Naive thymus-derived CD4-positive, alpha-beta T cell (primary cell): ENCODE data around the gene GMIP. TPM values are rescaled to one million over a fixed set of nuclear protein-coding genes. Genes with fewer than 3 reads are reported as not detected.

Experiments
- ATAC-seq: fragments of 150-1000 bp; cut with Tn5 transposase; 2 replicates; pipeline ENCODE4 v1.10.0; 2021; ENCODE audit warnings: mild to moderate bottlenecking, moderate library complexity
- CTCF ChIA-PET: fragments of 350-600 bp; sonication (Branson Sonifier 250); formaldehyde crosslinking; loops from one replicate; lab custom pipeline; 2021; ENCODE audit warnings: antibody characterized with exemption; lab: Charles Lee
- POLR2A ChIA-PET: fragments of 350-600 bp; sonication (Branson Sonifier 250); formaldehyde crosslinking; loops from one replicate; lab custom pipeline; 2021; ENCODE audit warnings: antibody characterized with exemption, inconsistent platforms; lab: Charles Lee
- DNase-seq, 9 donors: peaks; one replicate each; pipeline versions ENCODE4 v3.0.0 to v3.0.0-alpha.2; 2020 to 2022; ENCODE audit warnings: mixed read lengths in 1 of 9
- H3K27ac ChIP-seq: one replicate; pipeline ENCODE4 v1.7.0; 2013; ENCODE audit warnings: mild to moderate bottlenecking, low read depth, low read length, moderate library complexity
- H3K27me3 ChIP-seq, 2 donors: one replicate each; pipeline ENCODE4 v1.7.0; 2013; ENCODE audit warnings: low read length in 2 of 2, mild to moderate bottlenecking in 2 of 2, moderate library complexity in 2 of 2; ENCODE audit not compliant: control insufficient read depth in 2 of 2, insufficient read depth in 2 of 2
- H3K36me3 ChIP-seq, 3 experiments: 1 replicate in 2 of 3; 2 replicates in 1 of 3; pipeline ENCODE4 v1.7.0; 2013; ENCODE audit warnings: low read length in 3 of 3, mild to moderate bottlenecking in 3 of 3, moderate library complexity in 1 of 3; ENCODE audit not compliant: insufficient read depth in 3 of 3, control insufficient read depth in 2 of 3
- H3K4me1 ChIP-seq, 2 donors: one replicate each; pipeline ENCODE4 v1.7.0; 2013; ENCODE audit warnings: low read length in 2 of 2, mild to moderate bottlenecking in 2 of 2, moderate library complexity in 1 of 2; ENCODE audit not compliant: control insufficient read depth in 2 of 2, insufficient read depth in 2 of 2
- H3K4me3 ChIP-seq: 2 replicates; pipeline ENCODE4 v1.7.0; 2013; ENCODE audit warnings: mild to moderate bottlenecking, low read length
- H3K9me3 ChIP-seq, 3 experiments: 1 replicate in 2 of 3; 2 replicates in 1 of 3; pipeline ENCODE4 v1.7.0; 2013; ENCODE audit warnings: low read length in 3 of 3; ENCODE audit not compliant: control insufficient read depth in 2 of 3
- H3K27ac Mint-ChIP-seq, 9 donors: one replicate each; pipeline ENCODE4 v1.8.0; 2020 to 2022; ENCODE audit warnings: mixed read lengths in 9 of 9, mild to moderate bottlenecking in 8 of 9, moderate library complexity in 5 of 9, inconsistent platforms in 2 of 9
- H3K27me3 Mint-ChIP-seq, 5 donors: one replicate each; pipeline ENCODE4 v1.8.0; 2021 to 2022; ENCODE audit warnings: mixed read lengths in 5 of 5, mild to moderate bottlenecking in 1 of 5
- H3K36me3 Mint-ChIP-seq, 5 donors: one replicate each; pipeline ENCODE4 v1.8.0; 2020 to 2022; ENCODE audit warnings: mixed read lengths in 5 of 5, mild to moderate bottlenecking in 3 of 5, inconsistent platforms in 1 of 5
- H3K4me1 Mint-ChIP-seq, 7 donors: one replicate each; pipeline ENCODE4 v1.8.0; 2020 to 2022; ENCODE audit warnings: mixed read lengths in 7 of 7, mild to moderate bottlenecking in 3 of 7, inconsistent platforms in 1 of 7
- H3K4me3 Mint-ChIP-seq, 10 donors: one replicate each; pipeline ENCODE4 v1.8.0; 2020 to 2022; ENCODE audit warnings: mild to moderate bottlenecking in 10 of 10, mixed read lengths in 10 of 10, moderate library complexity in 6 of 10, inconsistent platforms in 2 of 10
- H3K9me3 Mint-ChIP-seq, 11 donors: one replicate each; pipeline ENCODE4 v1.8.0; 2020 to 2022; ENCODE audit warnings: mixed read lengths in 11 of 11, mild to moderate bottlenecking in 4 of 11, inconsistent platforms in 1 of 11, moderate library complexity in 1 of 11
- intact Hi-C, 2 donors: fragments of 100-400 bp; cut with micrococcal nuclease; formaldehyde crosslinking; loops; one replicate each; pipeline ENCODE4 v1.15.1; 2023
- polyA plus RNA-seq, 2 donors: library from polyadenylated mRNA; unstranded; fragments of 300-500 nt; fragmentation: Illumina TruSeq; gene quantifications; one replicate each; pipeline ENCODE4 v1.2.3, GENCODE V29; 2021
- total RNA-seq, 6 experiments: library from RNA in 5 of 6; stranded (reverse) in 5 of 6; gene quantifications; 1 replicate in 5 of 6; 2 replicates in 1 of 6; pipeline ENCODE4 v1.2.3 and lab custom pipeline; 2021 to 2026

GMIP gene
- total and polyA plus RNA-seq, 7 experiments from 2014 or later: 32.9 to 141 (median 99.1) TPM

GRCh38 chr19:19597809-19598306 is 45.6 kb downstream of the GMIP start:
- no peaks in the 10 kb centered on the region for H3K27me3 ChIP-seq
- CTCF ChIA-PET: no interaction called here
- no peaks in the 10 kb centered on the region for H3K9me3 ChIP-seq
- H3K4me1 Mint-ChIP-seq: peaks cover 29 to 75% (median 66%) of the 10 kb centered on the region in 7 donors
- intact Hi-C loops: loop anchor here (1.0 to 5.0 kb wide), 13 partner anchors 8 to 179 kb away; partner anchors contain the start of genes ATP13A1 (in 2 of the 2), PBX4 (in 2 of the 2), CILP2 (in 1 of the 2) and GMIP (in 1 of the 2)
- DNase-seq: peak in 8 of 9 donors; percentile 54 to 90 (median 84)
- H3K4me1 ChIP-seq: peaks cover 53 to 54% of the 10 kb centered on the region in 2 donors
- peaks cover 0 to 6% (median 0%) of the 10 kb centered on the region in 11 donors for H3K9me3 Mint-ChIP-seq
- H3K27me3 Mint-ChIP-seq: no peaks in the 10 kb centered on the region
- POLR2A ChIA-PET: interaction anchor here (1.0 to 4.3 kb wide), 20 partner anchors 8 to 71 kb away, joined by 3 to 44 read pairs (median 6); partner anchors contain the start of genes GMIP, LPAR2, PBX4 and ZNF101
- H3K27ac Mint-ChIP-seq: peak overlapping the region; percentile 90 to 99 (median 97)
- H3K36me3 ChIP-seq: peaks cover 0 to 9% (median 0%) of the 10 kb centered on the region in 3 experiments
- peaks cover 0 to 40% (median 10%) of the 10 kb centered on the region in 5 donors for H3K36me3 Mint-ChIP-seq
- peak overlapping the region; percentile 96 for H3K27ac ChIP-seq
- H3K4me3 Mint-ChIP-seq: peak overlapping the region; percentile 61 to 85 (median 74)
- peak; percentile 87 for ATAC-seq
- peak overlapping the region; percentile 52 for H3K4me3 ChIP-seq

DNA sequence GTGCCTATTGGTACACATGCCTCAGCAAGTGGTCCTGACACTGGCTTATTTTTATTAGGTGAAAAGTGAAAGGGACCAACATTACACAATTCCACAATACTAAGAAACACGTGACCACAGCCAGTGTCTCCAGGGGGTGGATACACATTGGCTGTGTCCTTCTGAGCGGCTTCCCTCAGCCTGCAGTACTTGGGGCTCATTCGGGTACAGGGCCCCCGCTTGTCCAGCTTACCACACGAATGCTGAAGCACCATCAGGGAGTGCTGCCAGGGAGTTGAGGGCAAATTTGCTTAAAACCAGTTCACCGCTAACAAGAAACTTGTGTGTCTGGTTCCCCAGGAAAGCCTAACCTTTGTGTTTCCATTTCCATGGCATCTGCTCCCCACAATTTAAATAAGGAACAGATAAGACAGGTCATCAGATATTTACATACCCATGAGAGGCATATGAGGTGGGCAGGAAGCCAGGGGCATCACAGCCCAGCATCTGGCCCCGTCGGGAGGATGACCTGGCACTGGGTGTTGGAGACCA is 48.2 kb downstream of the GMIP start:
- ATAC-seq (no peak), DNase-seq (no peak)
- H3K27ac Mint-ChIP-seq: peak overlapping the region; percentile 56 to 95 (median 81)
- no peaks in the 10 kb centered on the region for H3K9me3 ChIP-seq
- peak overlapping the region in 1 of 10 donors; percentile 3 for H3K4me3 Mint-ChIP-seq
- peaks cover 0 to 42% (median 10%) of the 10 kb centered on the region in 5 donors for H3K36me3 Mint-ChIP-seq
- H3K9me3 Mint-ChIP-seq: no peaks in the 10 kb centered on the region
- ChIA-PET CTCF (interaction anchor here (1.0 kb wide), 1 partner anchor 36 kb away, joined by 3 read pairs; no protein-coding TSS in a partner anchor), POLR2A (interaction anchor here (7.8 kb wide), 1 partner anchor 8 kb away, joined by 49 read pairs; no protein-coding TSS in a partner anchor)
- H3K4me1 Mint-ChIP-seq: peaks cover 24 to 73% (median 59%) of the 10 kb centered on the region in 7 donors
- H3K27me3 ChIP-seq: no peaks in the 10 kb centered on the region
- H3K27me3 Mint-ChIP-seq: no peaks in the 10 kb centered on the region
- no peak overlapping the region for H3K27ac ChIP-seq
- H3K4me3 ChIP-seq: no peak overlapping the region
- intact Hi-C loops: loop anchor here in 1 of 2 donors (5.0 kb wide), 1 partner anchor 43 kb away; no protein-coding TSS in a partner anchor
- H3K36me3 ChIP-seq: peaks cover 0 to 18% (median 0%) of the 10 kb centered on the region in 3 experiments
- H3K4me1 ChIP-seq: peaks cover 40 to 52% of the 10 kb centered on the region in 2 donors

DNA sequence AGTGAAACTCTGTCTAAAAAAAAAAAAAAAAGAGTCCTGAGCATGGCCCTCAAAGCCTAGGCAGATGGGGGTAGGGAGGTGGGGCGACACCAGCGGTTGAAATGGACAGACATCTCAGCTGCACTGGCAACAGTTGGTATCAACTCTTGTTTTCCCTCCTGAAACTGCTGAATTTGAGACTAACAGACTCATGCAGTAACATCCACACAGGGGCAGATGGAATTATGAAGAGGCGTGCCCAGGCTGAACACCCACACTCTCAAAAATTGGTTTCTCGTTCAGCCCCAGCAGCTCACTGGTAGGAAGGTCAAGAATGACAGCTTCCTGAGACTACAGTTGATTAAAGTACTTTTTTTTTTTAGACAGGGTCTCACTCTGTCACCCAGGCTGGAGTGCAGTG is 49.1 kb downstream of the GMIP start:
- Histone ChIP-seq H3K4me1 (peaks cover 36 to 50% of the 10 kb centered on the region in 2 donors), H3K36me3 (peaks cover 0 to 18% (median 0%) of the 10 kb centered on the region in 3 experiments), H3K4me3 (no peak overlapping the region), H3K27me3 (no peaks in the 10 kb centered on the region), H3K27ac (no peak overlapping the region), H3K9me3 (no peaks in the 10 kb centered on the region)
- no peak for DNase-seq
- peaks cover 31 to 78% (median 66%) of the 10 kb centered on the region in 7 donors for H3K4me1 Mint-ChIP-seq
- peak overlapping the region in 3 of 9 donors; percentile 22 to 84 (median 77) for H3K27ac Mint-ChIP-seq
- no peaks in the 10 kb centered on the region for H3K9me3 Mint-ChIP-seq
- ATAC-seq: no peak
- H3K27me3 Mint-ChIP-seq: no peaks in the 10 kb centered on the region
- CTCF ChIA-PET: interaction anchor here (0.6 to 1.0 kb wide), 2 partner anchors 10 to 35 kb away, joined by 3 read pairs; no protein-coding TSS in a partner anchor
- intact Hi-C loops: loop anchor here in 1 of 2 donors (5.0 kb wide), 1 partner anchor 33 kb away; the partner anchor contains the start of gene LPAR2
- H3K36me3 Mint-ChIP-seq: peaks cover 0 to 49% (median 10%) of the 10 kb centered on the region in 5 donors
- POLR2A ChIA-PET: interaction anchor here (0.7 to 7.8 kb wide), 2 partner anchors 9 to 22 kb away, joined by 4 to 49 read pairs; no protein-coding TSS in a partner anchor
- H3K4me3 Mint-ChIP-seq: peak overlapping the region in 1 of 10 donors; percentile 31

DNA sequence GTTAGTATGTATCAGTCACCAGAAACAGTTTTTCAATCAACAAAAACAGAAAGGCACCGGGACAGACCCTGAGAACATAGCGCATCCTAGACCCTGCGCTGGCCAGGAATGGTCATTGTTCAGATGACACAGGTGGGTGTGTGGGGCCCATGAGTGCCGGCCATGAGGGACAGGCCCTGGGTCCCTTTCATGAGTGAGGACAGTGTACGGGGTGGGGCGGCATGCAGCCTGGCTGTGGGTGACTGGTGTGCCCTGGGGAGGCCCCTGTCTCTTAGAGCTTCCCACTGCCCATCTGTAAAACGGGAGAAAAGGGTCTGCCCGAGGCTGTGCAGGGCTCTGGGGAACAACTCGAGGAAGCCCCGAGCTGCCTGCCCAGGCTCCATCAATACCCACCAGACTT is 50.8 kb downstream of the GMIP start:
- peaks cover 0 to 55% (median 10%) of the 10 kb centered on the region in 5 donors for H3K36me3 Mint-ChIP-seq
- H3K9me3 Mint-ChIP-seq: no peaks in the 10 kb centered on the region
- H3K4me1 Mint-ChIP-seq: peaks cover 30 to 79% (median 64%) of the 10 kb centered on the region in 7 donors
- Histone ChIP-seq H3K9me3 (no peaks in the 10 kb centered on the region), H3K27ac (no peak overlapping the region), H3K4me1 (peaks cover 24 to 36% of the 10 kb centered on the region in 2 donors), H3K4me3 (no peak overlapping the region), H3K27me3 (no peaks in the 10 kb centered on the region), H3K36me3 (peaks cover 0 to 18% (median 0%) of the 10 kb centered on the region in 3 experiments)
- no peak for DNase-seq
- no peak for ATAC-seq
- H3K4me3 Mint-ChIP-seq: no peak overlapping the region
- H3K27me3 Mint-ChIP-seq: no peaks in the 10 kb centered on the region
- CTCF ChIA-PET: interaction anchor here (1.3 kb wide), 1 partner anchor 12 kb away, joined by 4 read pairs; no protein-coding TSS in a partner anchor
- peak overlapping the region in 6 of 9 donors; percentile 42 to 89 (median 56) for H3K27ac Mint-ChIP-seq
- POLR2A ChIA-PET: interaction anchor here (0.9 to 7.8 kb wide), 4 partner anchors 10 to 1311 kb away, joined by 3 to 49 read pairs (median 4); partner anchors contain the start of gene JUND
- intact Hi-C loops: loop anchor here in 1 of 2 donors (5.0 kb wide), 1 partner anchor 35 kb away; the partner anchor contains the start of gene LPAR2

DNA sequence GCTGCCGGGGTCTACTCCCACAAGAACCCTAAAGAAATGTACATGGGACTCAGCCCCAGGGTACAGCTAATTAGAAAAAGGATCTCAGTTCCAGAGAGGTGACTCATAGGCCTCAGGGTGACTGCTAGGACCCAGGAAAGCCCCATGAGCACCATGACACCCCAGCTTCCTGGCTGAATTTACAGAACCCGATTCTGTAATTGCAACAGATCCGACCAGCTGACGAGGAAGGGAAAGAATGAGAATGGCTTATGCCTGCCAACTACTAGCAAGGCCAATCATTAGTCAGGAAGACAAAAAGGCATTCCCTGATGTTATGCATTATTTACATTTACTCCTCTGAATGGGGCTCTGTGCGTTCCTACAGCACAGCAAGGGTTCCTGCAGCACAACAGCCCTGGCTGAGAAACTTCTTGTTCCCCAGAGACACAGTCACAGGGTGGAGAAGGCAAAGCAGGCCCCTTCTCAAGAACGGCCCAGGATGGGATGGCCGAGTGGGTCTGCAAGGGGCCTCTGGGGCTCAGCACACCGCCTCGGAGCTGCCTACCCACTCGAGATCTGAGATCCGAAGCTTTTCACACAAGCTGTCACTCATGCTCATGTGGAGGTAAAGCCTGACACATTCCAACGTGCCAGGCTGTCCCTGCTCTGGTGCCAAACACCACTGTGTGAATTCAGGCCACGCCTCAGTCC is 52.2 kb downstream of the GMIP start:
- Mint-ChIP-seq H3K4me1 (peaks cover 25 to 74% (median 54%) of the 10 kb centered on the region in 7 donors), H3K9me3 (no peaks in the 10 kb centered on the region), H3K27me3 (no peaks in the 10 kb centered on the region), H3K27ac (peak overlapping the region; percentile 10 to 89 (median 71)), H3K4me3 (peak overlapping the region in 5 of 10 donors; percentile 12 to 81 (median 21)), H3K36me3 (peaks cover 0 to 48% (median 10%) of the 10 kb centered on the region in 5 donors)
- H3K27me3 ChIP-seq: no peaks in the 10 kb centered on the region
- peaks cover 17 to 30% of the 10 kb centered on the region in 2 donors for H3K4me1 ChIP-seq
- DNase-seq (peak in 2 of 9 donors; percentile 66 to 67), ATAC-seq (peak; percentile 89)
- H3K4me3 ChIP-seq: no peak overlapping the region
- peaks cover 0 to 18% (median 0%) of the 10 kb centered on the region in 3 experiments for H3K36me3 ChIP-seq
- H3K9me3 ChIP-seq: no peaks in the 10 kb centered on the region
- H3K27ac ChIP-seq: peak overlapping the region; percentile 54
- intact Hi-C loops: loop anchor here (1.0 to 5.0 kb wide), 4 partner anchors 11 to 36 kb away; partner anchors contain the start of gene LPAR2 (in 1 of the 2)
- ChIA-PET POLR2A (interaction anchor here (0.6 to 7.8 kb wide), 5 partner anchors 12 to 71 kb away, joined by 3 to 49 read pairs (median 3); no protein-coding TSS in a partner anchor), CTCF (interaction anchor here (1.3 kb wide), 1 partner anchor 14 kb away, joined by 4 read pairs; no protein-coding TSS in a partner anchor)
